Measurements from ENCODE around the gene LRP8.

GRCh38 chr1:53349968-53350852 lies 22.3 kb upstream of the LRP8 start:
- TF ChIP-seq POLR2AphosphoS5 (IDR thresholded peaks at IDR 0.05; ENCODE audit: low read depth, low read length) (no peak), ZNF841 (CRISPR knock-in tag; IDR thresholded peaks at IDR 0.05; ENCODE audit: borderline replicate concordance) (no peak), ZNF263 (CRISPR knock-in tag; IDR thresholded peaks at IDR 0.05) (no peak), IRX3 (CRISPR knock-in tag; IDR thresholded peaks at IDR 0.05; ENCODE audit: borderline replicate concordance, low read depth) (no peak), KLF11 (CRISPR knock-in tag; IDR thresholded peaks at IDR 0.05) (no peak), SRY (CRISPR knock-in tag; IDR thresholded peaks at IDR 0.05) (no peak), HIVEP1 (CRISPR knock-in tag; IDR thresholded peaks at IDR 0.05) (no peak)
